DOHH2 (cell line): ENCODE data around the gene LINS1.

Source experiments
- H3F3A ChIP-seq: fragments of 200-600 bp; sonication (generic), shearing (Covaris generic); 2 replicates; pipeline ENCODE4 v1.6.0; 2016; ENCODE audit warnings: antibody characterized with exemption, mild to moderate bottlenecking; ENCODE audit not compliant: control insufficient read depth, insufficient read depth
- H3K27ac ChIP-seq: fragments of 200-600 bp; sonication (generic); 2 replicates; pipeline ENCODE4 v1.5.1; 2014; ENCODE audit warnings: low read depth, mild to moderate bottlenecking, low read length, moderate library complexity
- H3K27me3 ChIP-seq: fragments of 200-600 bp; sonication (generic); 2 replicates; pipeline ENCODE4 v1.6.1; 2014; ENCODE audit warnings: mild to moderate bottlenecking, low read length, mixed read lengths; ENCODE audit not compliant: control insufficient read depth
- H3K36me3 ChIP-seq: fragments of 200-600 bp; sonication (generic); 2 replicates; pipeline ENCODE4 v1.6.1; 2014; ENCODE audit warnings: mild to moderate bottlenecking, low read length, moderate library complexity, mixed read lengths; ENCODE audit not compliant: control insufficient read depth
- H3K4me1 ChIP-seq: fragments of 200-600 bp; sonication (generic); 2 replicates; pipeline ENCODE4 v1.6.1; 2014; ENCODE audit warnings: mild to moderate bottlenecking, low read length, mixed read lengths; ENCODE audit not compliant: control insufficient read depth
- H3K4me2 ChIP-seq: fragments of 200-600 bp; sonication (generic); 2 replicates; pipeline ENCODE4 v1.6.0; 2014; ENCODE audit warnings: mild to moderate bottlenecking, low read length, moderate library complexity
- H3K4me3 ChIP-seq: fragments of 200-600 bp; sonication (generic); 2 replicates; pipeline ENCODE4 v1.5.1; 2014; ENCODE audit warnings: mild to moderate bottlenecking, low read length, mixed read lengths
- H3K79me2 ChIP-seq: fragments of 200-600 bp; sonication (generic); 2 replicates; pipeline ENCODE4 v1.6.1; 2014; ENCODE audit warnings: mild to moderate bottlenecking, low read length, mixed read lengths; ENCODE audit not compliant: control insufficient read depth
- H3K9me2 ChIP-seq: fragments of 200-600 bp; sonication (generic); replicated peaks from 2 replicates; pipeline ENCODE4 v1.6.1; 2014; ENCODE audit warnings: mild to moderate bottlenecking, low read length, mixed read lengths; ENCODE audit not compliant: control insufficient read depth
- H3K9me3 ChIP-seq: fragments of 200-600 bp; sonication (generic); 2 replicates; pipeline ENCODE4 v1.6.1; 2014; ENCODE audit warnings: antibody characterized with exemption, low read length, mixed read lengths; ENCODE audit not compliant: control insufficient read depth, insufficient read depth
- H4K20me1 ChIP-seq: fragments of 200-600 bp; sonication (generic); 2 replicates; pipeline ENCODE4 v1.6.0; 2014; ENCODE audit warnings: low read depth, mild to moderate bottlenecking, antibody characterized with exemption, low read length, moderate library complexity; ENCODE audit not compliant: control insufficient read depth, insufficient read depth
- EZH2phosphoT487 ChIP-seq: fragments of 200-600 bp; sonication (generic); IDR thresholded peaks from 2 replicates; pipeline ENCODE4 v1.6.1; 2017; ENCODE audit warnings: borderline replicate concordance, mild to moderate bottlenecking, antibody characterized with exemption, low read length, moderate library complexity, mixed read lengths
- TF ChIP-seq, protein P1 (sequence below): fragments of 200-600 bp; sonication (generic); IDR thresholded peaks from one replicate; pipeline ENCODE4 v1.5.1; 2014; ENCODE audit warnings: antibody characterized with exemption, mild to moderate bottlenecking, low read depth, low read length; ENCODE audit not compliant: poor library complexity, severe bottlenecking

LINS1 gene

GRCh38 chr15:100597862-100598261 is 4.1 kb downstream of the LINS1 start:
- no peak overlapping the region for H3K4me2 ChIP-seq
- H3K9me2 ChIP-seq = no peaks in the 10 kb centered on the region
- H3F3A ChIP-seq = no peaks in the 10 kb centered on the region
- no peak overlapping the region for H3K4me3 ChIP-seq
- H4K20me1 ChIP-seq = no peaks in the 10 kb centered on the region
- no peaks in the 10 kb centered on the region for H3K27me3 ChIP-seq
- H3K79me2 ChIP-seq = peaks cover 92% of the 10 kb centered on the region
- H3K27ac ChIP-seq = no peak overlapping the region
- peaks cover 10% of the 10 kb centered on the region for H3K4me1 ChIP-seq
- peaks cover 6% of the 10 kb centered on the region for H3K36me3 ChIP-seq
- H3K9me3 ChIP-seq = no peaks in the 10 kb centered on the region
- TF ChIP-seq, protein P1, sequence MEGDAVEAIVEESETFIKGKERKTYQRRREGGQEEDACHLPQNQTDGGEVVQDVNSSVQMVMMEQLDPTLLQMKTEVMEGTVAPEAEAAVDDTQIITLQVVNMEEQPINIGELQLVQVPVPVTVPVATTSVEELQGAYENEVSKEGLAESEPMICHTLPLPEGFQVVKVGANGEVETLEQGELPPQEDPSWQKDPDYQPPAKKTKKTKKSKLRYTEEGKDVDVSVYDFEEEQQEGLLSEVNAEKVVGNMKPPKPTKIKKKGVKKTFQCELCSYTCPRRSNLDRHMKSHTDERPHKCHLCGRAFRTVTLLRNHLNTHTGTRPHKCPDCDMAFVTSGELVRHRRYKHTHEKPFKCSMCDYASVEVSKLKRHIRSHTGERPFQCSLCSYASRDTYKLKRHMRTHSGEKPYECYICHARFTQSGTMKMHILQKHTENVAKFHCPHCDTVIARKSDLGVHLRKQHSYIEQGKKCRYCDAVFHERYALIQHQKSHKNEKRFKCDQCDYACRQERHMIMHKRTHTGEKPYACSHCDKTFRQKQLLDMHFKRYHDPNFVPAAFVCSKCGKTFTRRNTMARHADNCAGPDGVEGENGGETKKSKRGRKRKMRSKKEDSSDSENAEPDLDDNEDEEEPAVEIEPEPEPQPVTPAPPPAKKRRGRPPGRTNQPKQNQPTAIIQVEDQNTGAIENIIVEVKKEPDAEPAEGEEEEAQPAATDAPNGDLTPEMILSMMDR = no peak
- TF ChIP-seq EZH2phosphoT487 = no peak

DNA sequence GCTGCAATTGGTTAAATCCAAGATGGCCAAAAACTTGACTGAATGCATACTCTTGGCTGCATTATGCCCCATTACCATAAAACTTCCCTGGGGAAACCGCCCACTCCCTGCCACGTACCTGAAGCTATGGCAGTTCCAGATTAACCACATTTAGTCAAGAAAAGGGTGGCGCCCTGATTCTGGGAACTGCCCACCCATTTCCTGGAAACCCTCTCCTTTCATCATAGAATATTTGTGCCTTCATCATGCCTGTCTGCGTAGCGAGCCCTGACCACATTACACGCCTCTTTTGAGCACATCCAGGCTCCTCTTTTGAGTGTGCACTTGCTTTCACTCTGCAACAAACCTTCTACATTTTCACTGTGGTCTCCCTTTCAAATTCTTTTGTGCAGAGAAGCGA is 5.2 kb downstream of the LINS1 start:
- Histone ChIP-seq H3K79me2 (peaks cover 98% of the 10 kb centered on the region), H3K4me1 (peaks cover 10% of the 10 kb centered on the region), H3K9me2 (no peaks in the 10 kb centered on the region), H3K27ac (no peak overlapping the region), H3K9me3 (0 out of 2 replicates have a peak, but pooled peaks cover under 1% of the 10 kb centered on the region), H3K4me3 (no peak overlapping the region), H3K27me3 (no peaks in the 10 kb centered on the region), H4K20me1 (no peaks in the 10 kb centered on the region), H3K4me2 (no peak overlapping the region), H3K36me3 (peaks cover 8% of the 10 kb centered on the region), H3F3A (no peaks in the 10 kb centered on the region)
- TF ChIP-seq, protein P1 = no peak
- TF ChIP-seq EZH2phosphoT487 = no peak

DNA sequence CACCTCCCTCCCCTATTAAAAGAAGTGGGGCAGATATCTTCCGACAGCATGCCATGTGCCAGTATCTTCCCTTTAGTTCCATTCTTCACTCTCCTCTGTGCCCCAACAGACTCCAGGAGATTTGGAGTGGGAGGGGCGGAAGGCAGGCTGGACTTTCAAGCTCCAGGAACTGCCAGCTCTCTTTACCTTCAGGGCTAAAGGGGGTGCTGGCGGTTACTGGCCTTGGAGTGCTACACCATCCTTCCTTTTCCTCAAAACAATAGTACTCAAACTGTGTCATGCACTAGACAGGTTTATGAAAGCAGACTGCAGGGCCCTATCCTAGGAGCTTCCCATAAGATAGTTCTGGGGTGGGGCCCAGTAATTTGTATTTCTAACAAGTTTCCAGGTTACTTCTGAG is 6.0 kb downstream of the LINS1 start:
- Histone ChIP-seq H3K36me3 (peaks cover 5% of the 10 kb centered on the region; the same call in 1 of the 2 replicates), H3K27ac (no peak overlapping the region), H3K4me3 (no peak overlapping the region), H3K27me3 (no peaks in the 10 kb centered on the region), H3F3A (no peaks in the 10 kb centered on the region), H4K20me1 (no peaks in the 10 kb centered on the region), H3K79me2 (peaks cover 97% of the 10 kb centered on the region), H3K9me3 (0 out of 2 replicates have a peak, but pooled peaks cover 4% of the 10 kb centered on the region), H3K4me1 (peaks cover 10% of the 10 kb centered on the region), H3K9me2 (no peaks in the 10 kb centered on the region), H3K4me2 (no peak overlapping the region)
- TF ChIP-seq EZH2phosphoT487 = no peak
- TF ChIP-seq, protein P1 = no peak
